Cortex of kidney (tissue), 1 donor: Measurements from ENCODE around the gene TAF6L.
"Not testable (repeated sequence)": the region's sequence is repeated elsewhere in the genome, so short reads cannot be mapped to it uniquely, and the experiment has no call there.

Source experiments
- DNase-seq: peaks from one replicate; lab custom pipeline; 2025; lab: John Stamatoyannopoulos, UW

Gene TAF6L

DNA sequence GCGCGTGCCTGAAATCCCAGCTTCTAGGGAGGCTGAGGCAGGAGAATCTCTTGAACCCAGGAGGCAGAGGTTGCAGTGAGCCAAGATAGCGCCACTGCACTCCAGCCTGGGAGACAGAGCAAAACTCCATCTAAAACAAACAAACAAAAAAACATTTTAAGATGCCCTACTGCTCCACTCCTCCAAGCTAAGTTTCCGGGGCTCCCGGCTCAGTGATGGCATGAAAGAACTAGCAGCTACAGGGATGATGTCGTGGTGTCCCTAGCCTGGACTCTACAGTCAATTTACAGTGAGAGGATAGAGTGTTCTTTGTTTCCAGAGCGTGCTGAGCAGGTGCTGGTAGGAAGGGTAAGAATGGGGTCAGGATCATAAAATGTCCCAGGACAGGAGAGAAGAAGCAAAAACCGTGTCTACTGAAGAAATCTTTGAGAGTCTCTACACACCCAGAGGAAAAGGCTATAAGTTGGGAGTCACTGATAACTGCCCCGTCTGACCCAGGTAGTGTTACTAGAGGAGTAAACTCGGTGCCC lies 16.0 kb upstream of the TAF6L start:
- no peak for DNase-seq

DNA sequence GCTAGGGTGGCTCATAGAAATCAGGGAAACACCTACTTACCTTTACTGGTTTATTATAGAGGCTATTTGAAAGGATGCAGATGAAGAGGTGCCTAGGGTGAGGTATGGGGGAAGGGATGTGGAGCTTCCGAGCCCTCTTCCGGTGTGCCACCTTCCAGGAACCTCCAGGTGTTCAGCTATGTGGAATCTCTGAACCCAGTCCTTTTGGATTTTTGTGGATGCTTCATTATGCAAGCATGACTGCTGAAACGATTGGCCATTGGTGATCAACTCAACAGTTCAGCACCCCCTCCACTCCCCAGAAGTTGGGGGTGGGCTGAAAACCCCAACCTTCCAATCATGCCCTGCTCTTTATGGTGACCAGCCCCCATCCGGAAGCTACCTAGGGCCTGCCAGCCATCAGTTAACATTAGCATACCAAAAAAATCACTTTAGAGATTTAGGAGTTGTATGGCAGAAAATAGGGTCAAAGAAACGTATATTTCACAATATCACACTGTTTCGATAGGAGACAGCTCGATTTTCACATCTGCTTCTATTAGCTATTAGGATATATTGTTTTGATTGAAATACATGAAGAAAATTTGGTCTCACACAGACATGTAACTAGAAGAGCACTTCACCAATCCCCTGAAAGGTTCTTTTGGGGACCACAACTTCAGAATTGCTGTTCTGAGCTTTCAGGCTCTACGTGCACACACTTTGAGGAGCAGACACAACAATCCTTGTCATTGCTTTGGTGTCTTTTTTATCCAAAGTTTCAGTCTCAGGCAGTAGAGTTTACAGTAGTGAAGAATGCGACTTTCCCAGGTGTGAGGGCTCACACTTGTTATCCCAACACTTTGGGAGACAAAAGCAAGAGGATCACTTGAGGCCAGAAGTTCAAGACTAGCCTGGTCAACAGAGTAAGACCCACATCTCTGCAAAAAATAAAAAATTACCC lies 13.1 kb upstream of the TAF6L start:
- no peak for DNase-seq

DNA sequence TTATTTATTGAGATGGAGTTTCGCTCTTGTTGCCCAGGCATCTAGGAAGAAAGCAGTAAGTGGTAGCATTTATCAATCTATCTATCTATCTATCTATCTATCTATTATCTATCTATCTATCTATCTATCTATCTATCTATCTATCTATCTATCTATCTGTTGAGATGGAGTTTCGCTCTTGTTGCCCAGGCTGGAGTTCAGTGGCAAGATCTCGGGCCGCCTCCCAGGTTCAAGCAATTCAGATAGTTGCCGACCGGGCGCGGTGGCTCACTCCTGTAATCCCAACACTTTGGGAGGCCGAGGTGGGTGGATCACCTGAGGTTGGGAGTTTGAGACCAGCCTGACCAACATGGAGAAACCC lies 10.3 kb upstream of the TAF6L start:
- DNase-seq: not testable (repeated sequence)

DNA sequence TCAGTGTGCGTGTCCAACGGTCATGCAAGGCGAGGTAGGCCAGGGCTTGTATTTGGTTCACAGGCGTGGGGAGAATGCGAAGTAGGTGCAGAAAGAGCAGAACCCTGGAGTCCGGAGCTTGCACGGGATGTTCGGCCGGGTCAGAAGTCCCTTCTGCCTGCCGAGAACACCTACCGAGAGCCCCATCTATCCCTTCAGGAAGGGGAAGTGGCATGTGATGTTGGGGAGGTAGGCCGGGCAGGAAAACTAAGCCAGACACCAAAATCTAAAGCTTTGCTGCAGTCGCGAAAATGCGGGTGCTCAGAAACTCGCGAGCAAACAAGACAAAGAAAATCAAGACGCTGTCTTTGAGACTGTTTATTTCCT lies 435 bp upstream of the TAF6L start:
- no peak for DNase-seq

DNA sequence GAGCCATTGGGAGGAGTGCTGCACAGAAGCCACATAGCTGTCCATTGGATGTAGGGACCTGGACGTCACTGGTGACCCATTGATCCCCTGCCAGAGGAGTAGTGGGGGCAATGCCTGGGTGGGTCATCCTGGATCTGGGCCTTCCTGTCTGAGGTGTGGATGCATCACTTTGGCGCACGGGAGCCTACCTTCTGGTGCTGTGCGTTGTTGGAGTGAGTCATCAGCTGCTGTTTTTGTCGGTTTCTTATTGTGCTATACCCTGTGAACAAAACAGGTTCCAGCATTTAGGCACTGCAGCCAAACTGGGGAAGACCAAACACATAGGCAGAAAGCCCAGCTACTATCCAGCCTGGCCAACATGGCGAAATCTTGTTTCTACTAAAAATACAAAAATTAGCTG lies 3.2 kb downstream of the TAF6L start:
- no peak for DNase-seq

DNA sequence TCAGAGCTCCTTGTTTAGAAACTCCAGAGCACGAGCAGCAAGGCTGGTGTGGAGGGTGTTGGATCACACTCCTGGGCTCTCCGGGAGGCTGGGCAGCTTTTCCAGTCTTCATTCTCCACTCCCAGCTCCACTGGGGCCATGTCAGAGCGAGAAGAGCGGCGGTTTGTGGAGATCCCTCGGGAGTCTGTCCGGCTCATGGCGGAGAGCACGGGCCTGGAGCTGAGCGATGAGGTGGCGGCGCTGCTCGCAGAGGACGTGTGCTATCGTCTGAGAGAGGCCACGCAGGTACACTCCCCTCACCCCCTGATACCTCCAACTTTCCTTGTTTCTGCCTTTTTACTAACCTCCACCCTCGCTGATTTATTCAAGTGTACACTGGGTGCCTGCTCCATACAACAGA lies 4.5 kb downstream of the TAF6L start:
- DNase-seq: no peak

DNA sequence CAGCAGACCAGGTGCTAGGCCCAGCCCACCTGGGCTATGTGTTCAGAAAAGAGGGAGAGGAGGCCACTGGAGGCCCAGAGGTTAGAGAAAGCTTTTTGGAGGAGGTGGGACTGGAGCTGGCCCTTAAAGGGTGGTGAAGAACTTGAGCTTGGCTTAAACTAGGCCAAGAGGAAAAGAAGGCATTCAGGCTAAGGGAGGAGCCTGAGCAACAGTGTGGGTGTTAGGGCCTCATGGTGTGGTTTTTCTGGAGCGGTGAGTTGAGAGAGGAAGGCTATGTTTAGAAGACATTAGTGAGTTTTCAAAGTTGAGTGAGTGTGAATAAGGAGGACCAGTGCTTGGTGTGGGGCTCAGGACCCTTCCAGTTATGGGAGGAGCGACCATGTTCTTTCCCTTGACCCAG lies 6.2 kb downstream of the TAF6L start:
- DNase-seq: no peak

DNA sequence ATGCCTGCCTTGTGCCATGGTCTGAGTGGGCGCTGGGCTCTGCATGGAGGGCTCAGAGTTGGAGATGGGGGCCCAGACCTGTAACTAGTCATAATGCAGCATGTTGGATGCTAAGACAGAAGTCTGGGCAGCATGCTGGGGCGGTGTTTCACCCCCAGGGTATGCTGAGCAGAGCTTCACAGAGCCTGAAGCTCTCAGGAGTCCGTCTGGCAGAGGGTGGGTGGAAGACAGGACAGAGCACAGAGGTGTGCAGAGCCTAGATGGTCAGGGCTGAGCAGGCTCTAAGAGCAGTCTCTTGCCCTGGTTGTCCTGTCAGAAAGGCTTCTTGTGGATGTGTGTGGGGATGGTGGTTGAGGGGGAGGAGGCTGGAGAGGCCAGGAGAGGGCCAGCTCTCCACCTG lies 7.2 kb downstream of the TAF6L start:
- no peak for DNase-seq

DNA sequence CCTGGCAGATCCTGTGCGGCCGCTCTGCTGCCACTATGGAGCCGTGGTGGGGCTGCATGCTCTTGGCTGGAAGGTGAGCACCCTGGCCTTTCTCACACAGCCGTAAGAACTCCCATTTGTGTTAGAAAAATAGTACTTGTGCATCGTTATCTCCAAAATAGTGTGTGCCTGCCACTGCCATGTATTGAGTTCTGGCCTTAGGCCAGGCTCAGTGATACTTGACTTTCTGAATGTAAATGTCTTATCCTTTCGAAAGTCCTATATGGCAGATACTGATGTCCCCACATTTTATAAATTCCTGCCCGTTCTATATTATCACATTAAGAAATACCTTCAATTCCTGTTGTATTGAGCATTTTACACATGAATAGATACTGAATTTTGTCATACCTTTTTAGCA lies 11.6 kb downstream of the TAF6L start:
- DNase-seq: no peak

DNA sequence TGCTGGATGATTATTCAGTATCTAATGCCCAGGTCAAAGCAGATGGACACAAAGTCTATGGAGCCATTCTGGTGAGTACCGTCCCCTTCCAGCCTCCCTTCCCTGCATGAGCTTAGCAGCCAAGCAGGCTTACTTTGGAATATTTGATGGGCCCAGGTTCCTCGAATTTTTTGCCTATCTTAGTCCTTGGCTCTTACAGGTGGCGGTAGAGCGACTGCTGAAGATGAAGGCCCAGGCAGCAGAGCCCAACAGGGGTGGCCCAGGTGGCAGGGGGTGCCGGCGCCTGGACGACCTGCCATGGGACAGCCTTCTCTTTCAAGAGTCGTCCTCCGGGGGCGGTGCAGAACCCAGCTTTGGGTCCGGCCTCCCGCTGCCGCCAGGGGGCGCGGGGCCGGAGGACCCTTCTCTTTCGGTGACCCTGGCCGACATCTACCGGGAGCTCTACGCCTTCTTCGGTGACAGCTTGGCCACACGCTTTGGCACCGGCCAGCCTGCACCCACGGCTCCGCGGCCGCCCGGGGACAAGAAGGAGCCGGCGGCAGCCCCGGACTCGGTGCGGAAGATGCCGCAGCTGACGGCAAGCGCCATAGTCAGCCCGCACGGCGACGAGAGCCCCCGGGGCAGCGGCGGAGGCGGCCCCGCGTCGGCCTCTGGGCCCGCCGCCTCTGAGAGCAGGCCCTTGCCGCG lies 15.3 kb downstream of the TAF6L start:
- peak; percentile 33 for DNase-seq

DNA sequence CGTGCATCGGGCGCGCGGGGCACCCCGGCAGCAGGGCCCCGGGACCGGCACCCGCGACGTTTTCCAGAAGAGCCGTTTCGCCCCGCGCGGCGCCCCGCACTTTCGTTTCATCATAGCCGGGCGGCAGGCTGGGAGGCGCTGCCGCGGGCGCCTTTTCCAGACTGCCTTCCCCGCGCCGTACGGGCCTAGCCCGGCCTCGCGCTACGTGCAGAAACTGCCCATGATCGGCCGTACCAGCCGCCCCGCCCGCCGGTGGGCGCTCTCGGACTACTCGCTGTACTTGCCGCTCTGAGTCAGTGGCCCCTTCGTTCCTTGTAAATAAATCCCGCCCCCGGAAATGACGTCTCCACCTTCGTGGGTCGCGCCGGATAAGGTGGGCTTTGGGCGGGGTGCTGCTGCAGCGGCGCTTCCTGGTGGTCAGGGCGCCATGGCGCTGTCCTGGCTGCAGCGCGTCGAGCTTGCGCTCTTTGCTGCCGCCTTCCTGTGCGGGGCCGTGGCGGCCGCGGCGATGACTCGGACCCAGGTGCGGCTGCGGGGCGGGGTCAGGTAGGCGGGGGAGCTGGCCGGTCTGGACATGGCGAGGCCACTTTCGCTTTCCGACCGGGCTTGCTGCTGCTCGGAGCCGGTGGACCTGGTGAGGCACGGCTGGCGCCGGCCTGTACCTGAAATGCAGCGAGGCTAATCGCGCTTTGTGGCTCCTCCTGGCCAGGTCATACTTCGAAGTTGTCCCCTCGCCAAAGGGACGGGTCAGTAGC lies 16.0 kb downstream of the TAF6L start, which contains the start of gene TMEM179B:
Gene TMEM179B (plus strand): TSS at position 398 of the 755 bp plus-strand sequence. CDS start 30 bp downstream, at position 428.
- DNase-seq: no peak

DNA sequence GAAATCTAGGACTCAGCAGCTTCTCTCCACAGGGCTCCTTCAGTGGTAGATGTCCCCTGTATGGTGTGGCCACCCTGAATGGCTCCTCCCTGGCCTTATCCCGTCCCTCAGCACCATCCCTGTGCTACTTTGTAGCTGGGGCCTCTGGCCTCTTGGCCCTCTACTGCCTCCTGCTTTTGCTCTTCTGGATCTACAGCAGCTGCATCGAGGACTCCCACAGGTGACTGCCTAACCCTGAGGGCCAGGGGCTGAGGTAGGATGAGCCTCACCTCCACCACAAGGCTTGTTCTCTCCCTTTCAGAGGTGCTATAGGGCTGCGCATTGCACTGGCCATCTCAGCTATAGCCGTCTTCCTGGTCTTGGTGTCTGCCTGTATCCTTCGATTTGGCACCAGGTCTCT lies 17.8 kb downstream of the TAF6L start:
- DNase-seq: no peak

DNA sequence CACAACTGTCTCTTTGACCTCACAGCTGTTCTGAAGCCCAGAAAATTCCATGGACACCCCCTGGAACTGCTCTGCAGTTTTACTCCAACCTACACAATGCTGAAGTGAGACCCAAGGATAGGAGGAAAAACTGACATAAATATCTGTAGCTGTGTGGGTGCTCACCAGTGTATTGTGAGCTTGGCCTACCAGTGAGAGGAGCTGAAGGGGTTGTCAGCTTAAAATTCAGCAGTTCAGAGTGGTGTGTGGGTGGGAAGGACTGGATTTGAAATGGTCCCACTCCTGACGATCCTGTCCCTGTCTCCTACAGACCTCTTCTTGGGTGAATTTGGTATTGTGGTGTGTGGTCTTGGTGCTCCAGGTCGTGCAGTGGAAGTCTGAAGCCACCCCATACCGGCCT lies 18.4 kb downstream of the TAF6L start:
- DNase-seq: no peak

DNA sequence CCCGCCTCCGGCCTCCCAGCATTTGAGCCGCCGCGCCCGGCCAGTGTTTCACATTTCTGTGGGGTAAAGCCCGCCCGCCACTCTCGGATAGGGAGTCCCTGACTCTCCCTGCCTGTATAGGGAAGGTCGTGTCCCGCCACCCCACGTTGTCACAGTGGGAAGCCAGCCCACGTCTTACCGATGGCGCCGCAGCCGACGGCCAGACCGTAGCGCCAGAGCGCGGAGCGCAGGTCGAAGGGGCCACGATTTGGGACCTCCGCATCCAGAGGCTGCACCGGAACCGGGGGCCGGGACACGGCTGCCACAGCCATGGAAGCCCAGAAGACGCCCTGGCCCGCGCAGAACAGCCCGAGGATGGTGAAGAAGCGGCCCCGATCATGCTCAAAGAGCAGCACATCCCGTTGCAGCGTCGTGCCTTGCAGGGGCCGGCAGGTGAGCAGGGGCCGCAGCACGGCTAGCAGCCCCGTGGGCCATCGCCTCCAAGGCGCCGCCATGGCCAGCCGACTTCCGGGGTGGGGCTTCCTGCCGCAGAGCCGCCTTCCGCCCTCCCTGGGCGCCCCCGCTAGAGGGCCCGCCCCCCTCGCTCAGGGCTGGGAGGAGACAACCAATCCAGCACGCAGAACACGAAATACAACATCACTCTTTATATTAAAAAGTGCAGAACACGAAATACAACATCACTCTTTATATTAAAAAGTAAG lies 20.5 kb downstream of the TAF6L start, which contains the start of gene TMEM223:
Gene TMEM223 (minus strand): TSS at position 506 of the 701 bp plus-strand sequence. CDS start 12 bp downstream, at position 494.
- DNase-seq: no peak

DNA sequence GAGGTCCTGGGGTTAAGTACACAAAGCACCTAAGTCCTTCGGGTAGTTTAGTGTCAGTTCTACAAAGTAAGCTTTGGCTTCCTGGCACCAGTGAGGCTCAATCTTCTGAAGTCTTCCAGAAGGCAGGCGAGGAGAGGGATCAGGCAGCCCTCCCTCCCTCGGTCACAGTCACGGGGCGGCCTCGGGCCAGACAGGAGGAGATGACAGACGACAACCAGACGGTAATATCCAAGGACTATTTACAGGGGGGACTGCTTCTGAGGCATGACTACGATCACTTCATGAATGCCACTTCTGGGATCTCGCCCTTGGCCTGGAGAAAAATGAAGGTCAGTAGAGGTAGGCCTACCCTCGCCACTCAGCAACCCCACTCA lies 21.0 kb downstream of the TAF6L start:
- no peak for DNase-seq

DNA sequence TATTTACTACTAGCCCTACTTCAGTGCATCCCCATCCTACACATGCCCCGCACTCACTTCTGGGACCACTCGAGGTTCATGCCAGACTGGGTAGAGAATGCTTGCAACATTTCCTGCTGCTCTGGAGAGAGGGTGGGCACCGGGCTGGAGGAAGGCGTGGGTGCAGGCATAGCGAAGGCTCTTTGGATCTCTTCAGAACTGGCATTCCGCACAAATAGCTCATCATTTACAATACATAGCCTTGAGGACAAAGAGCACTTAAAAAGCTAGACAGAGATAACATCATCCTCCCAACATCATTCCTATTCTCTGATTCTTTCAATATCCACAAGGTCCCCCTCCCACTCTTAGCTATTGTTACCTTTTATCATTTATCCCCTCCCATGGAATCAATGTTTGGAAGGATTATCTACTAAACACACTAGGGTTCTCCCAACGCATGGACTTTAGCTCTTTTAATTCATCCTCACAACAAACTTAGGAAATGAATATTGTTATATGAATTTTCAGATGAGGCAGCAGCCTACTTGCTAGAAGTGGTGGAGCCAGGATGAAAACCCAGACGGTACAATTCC lies 23.1 kb downstream of the TAF6L start:
- no peak for DNase-seq

DNA sequence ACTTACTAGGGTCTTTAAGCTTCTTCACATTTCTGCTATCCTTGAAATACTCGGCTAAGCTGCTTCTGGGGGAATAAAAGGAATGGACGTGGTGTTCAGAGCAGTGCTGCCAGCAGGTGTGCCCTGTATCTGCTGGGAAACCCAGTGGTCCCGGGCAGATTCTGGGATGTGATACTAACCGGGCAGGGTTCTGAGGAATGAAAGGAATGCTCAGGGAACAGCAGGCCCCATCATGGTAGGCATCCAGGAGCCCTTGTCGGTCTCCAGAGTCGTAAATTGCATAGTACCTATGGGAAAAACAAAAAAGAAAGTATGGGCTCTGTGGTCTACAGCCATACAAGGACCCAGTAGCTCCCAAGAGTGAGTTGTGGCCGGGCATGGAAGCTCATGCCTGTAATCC lies 25.1 kb downstream of the TAF6L start:
- DNase-seq: no peak

DNA sequence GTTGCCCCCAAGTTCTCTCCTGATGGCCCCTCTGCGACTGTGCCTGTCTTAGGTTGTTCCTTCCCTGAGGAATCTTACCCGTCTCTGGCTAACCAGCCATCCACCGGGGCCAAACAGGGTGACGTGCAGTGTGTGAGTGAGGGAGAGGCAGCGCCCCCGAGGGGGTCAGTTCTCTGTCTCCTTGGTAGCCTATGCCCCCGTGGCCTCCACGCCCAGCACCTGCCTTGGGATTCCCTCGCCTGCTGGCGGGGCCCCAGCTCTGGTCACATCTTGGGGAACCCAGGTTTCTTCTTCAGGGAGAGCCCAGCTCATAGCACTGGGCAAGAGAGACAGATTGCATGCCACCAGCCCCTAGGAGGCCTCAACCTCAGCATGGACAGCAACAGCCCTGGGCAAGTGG lies 28.3 kb downstream of the TAF6L start:
- DNase-seq: no peak

DNA sequence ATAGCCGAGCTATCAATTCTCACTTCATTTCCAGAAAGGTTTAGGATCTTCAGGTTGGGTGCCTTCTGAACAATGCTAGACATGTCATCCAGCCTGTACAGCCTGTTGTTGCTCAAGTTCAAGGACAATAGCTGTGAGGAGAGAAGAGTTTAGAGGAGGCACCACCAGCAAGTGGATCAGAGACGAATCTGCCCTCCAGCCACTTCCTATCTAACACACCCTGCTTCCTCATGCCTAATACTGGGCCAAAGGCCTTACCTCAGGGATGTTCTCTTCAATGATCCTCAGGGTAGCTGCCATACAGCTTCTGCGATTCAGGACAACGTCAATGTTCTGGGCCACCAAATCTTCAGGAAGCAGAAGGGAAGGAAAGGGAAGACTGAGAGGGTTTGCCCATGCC lies 29.9 kb downstream of the TAF6L start:
- no peak for DNase-seq

DNA sequence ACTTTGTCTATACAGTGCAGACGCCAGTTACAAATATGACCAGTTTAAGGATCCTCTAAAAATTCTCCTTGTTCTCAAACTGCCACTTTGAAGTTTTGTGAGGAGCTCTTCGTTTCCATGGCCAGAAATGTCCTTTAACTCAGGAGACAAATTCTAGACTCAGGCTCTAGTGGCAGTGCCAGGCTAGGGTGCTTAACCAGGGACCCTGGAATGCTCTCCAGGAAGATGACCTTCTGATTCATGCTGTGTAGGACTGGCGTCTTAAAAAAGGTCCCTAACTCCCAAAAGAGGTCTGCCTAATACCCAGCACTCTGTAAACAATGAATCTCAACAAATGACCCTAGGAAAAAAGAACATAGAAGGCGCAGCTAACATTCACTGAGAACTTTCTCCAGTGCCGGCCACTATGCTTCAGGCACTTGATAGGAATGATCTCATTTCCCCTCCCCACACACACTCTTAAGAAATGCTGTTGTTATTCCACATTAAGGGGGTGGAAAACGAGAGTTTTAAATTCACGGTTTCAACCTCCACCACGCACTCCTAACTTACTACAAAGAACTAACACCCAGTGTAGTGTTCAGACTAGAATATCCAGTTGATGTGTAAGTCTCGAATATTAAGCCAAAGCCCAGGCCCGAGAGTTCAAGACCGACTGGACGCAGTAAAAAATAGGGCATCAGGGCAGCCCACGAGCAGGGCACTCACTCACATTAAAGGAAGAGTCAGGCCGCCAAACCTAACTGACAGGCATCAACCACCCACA lies 33.3 kb downstream of the TAF6L start:
- DNase-seq: no peak
